ENCODE data around the gene PRPF6.

GRCh38 chr20:64006490-64006889, 25.6 kb downstream of the PRPF6 start:
- TF ChIP-seq CTCF (IDR thresholded peaks at IDR 0.05) (no peak), POLR2A (IDR thresholded peaks at IDR 0.05) (no peak)
